Measurements from ENCODE around the gene REPS2. TPM values are rescaled to one million over a fixed set of nuclear protein-coding genes. Genes with fewer than 3 reads are reported as not detected.

Gene REPS2
- total and polyA plus RNA-seq, 12 donors, result 0.78 to 15.5 (median 6.3) TPM

DNA sequence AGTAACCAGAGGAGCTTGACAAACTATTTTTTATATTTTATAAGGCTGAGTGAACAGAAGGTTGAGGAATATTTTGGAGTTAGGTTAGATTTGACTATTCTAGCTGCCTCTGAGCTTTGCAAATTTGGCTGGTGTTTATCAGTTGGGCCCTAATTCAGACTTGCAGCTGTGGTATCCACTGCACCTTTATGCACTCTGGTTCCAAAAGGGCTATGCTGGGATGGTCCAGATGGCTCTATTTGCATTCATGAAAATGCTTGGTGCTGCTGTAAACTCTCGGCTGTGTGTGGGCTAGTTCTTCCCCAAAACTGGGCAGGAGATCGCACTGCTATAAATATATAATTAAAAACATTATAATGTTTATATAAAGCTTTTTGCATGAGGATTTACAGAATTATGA is 106.3 kb downstream of the REPS2 start:
- Histone ChIP-seq H3K9me3 (no peaks in the 10 kb centered on the region), H3K36me3 (no peaks in the 10 kb centered on the region), H3K27ac (no peak overlapping the region), H3K4me1 (peaks cover 0 to 3% (median 0%) of the 10 kb centered on the region in 9 donors), H3K4me3 (no peak overlapping the region), H3K27me3 (peaks cover 0 to 46% (median 0%) of the 10 kb centered on the region in 7 donors)
- no peak for ATAC-seq
- TF ChIP-seq, protein P1, sequence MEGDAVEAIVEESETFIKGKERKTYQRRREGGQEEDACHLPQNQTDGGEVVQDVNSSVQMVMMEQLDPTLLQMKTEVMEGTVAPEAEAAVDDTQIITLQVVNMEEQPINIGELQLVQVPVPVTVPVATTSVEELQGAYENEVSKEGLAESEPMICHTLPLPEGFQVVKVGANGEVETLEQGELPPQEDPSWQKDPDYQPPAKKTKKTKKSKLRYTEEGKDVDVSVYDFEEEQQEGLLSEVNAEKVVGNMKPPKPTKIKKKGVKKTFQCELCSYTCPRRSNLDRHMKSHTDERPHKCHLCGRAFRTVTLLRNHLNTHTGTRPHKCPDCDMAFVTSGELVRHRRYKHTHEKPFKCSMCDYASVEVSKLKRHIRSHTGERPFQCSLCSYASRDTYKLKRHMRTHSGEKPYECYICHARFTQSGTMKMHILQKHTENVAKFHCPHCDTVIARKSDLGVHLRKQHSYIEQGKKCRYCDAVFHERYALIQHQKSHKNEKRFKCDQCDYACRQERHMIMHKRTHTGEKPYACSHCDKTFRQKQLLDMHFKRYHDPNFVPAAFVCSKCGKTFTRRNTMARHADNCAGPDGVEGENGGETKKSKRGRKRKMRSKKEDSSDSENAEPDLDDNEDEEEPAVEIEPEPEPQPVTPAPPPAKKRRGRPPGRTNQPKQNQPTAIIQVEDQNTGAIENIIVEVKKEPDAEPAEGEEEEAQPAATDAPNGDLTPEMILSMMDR (IDR thresholded peaks at IDR 0.05), result no peak
- intact Hi-C loops (cut with DNase I), result no loop called here
- WGBS, 2 donors, result 87 to 89% methylated on average over 2 of the region's 2 CpGs
- no peak for DNase-seq

DNA sequence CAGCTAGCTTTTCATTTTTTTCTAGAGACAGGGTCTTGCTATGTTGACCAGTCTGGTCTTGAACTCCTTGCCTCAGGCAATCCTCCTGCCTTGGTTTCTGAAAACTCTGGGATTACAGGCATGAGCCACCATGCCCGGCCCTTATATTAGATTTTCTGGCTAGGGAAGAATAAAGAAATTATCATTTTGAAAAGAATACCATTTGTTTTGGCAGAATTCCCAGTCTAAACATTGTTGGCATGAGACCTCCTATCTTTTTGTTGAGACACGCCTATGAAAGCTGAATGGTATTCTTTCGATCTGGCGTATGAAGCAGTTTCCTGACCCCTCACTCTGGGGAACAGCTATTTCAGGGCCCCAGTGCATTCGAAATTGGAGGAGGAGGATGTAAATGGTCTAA is 107.0 kb downstream of the REPS2 start:
- TF ChIP-seq, protein P1 (IDR thresholded peaks at IDR 0.05), result no peak
- H3K4me3 ChIP-seq, result no peak overlapping the region
- no peak for ATAC-seq
- no peak overlapping the region for H3K27ac ChIP-seq
- intact Hi-C loops (cut with DNase I), result no loop called here
- H3K27me3 ChIP-seq, result peaks cover 0 to 45% (median 0%) of the 10 kb centered on the region in 7 donors
- no peak for DNase-seq
- no peaks in the 10 kb centered on the region for H3K36me3 ChIP-seq
- peaks cover 0 to 3% (median 0%) of the 10 kb centered on the region in 9 donors for H3K4me1 ChIP-seq
- no peaks in the 10 kb centered on the region for H3K9me3 ChIP-seq
- WGBS, 2 donors, result 34 to 48% methylated on average over 5 of the region's 5 CpGs

DNA sequence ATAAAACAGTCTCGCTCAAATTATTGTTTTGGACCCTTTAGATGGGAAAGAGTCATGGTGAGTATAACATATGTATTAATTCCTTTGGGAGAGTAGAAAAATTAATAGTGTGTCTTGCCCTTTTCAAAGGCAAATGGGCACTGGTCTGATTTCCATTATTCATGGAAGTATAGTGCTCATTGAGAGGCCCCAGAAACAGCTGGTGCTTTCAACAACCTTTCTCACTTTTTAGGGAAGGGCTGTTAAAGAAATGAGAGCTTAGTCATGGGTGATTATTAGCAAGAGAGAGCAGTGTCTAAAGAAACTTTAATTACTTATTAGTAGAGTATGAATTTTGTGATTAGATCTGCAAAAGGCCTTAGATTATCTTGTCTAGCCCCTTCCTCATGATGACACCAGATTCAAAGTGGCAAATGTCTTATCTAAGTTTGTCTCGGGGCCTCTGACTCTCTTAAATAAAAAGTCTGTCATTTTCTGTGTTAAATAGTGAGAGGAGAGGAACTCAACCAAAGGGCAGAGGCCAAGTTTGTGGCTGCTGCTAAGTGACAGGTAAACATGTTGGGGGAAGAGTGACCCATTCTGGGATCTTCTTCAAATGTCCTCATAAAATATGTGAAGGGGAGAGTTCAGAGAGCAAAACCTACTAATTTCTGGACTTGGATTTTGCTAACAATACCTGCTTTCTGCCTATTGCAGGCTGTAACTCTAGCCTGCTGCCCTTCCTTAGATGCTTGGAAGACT is 110.6 kb downstream of the REPS2 start:
- ATAC-seq, result no peak
- 80 to 89% methylated on average over 2 of the region's 2 CpGs for WGBS, 2 donors
- TF ChIP-seq, protein P1 (IDR thresholded peaks at IDR 0.05), result no peak

DNA sequence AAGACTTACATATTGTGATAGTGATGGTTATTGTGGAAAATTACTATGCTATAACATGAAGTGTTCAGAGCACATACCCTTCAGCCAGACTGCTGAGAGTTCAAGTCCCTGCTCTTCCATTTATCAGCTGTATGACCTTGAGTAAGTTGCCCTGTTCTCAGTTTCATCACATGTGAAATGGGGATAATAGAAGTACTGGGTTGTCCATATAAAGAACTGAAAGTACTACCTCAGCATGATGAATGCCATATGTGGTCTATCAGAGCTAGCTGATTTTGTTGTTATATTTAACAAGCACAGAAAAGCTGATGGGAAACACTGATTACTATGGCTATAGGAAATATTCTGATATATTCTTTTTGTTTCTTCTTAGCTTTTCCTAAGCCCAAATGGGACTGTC is 115.6 kb downstream of the REPS2 start:
- intact Hi-C loops (cut with DNase I), result no loop called here
- no peaks in the 10 kb centered on the region for H3K9me3 ChIP-seq
- no peak overlapping the region for H3K27ac ChIP-seq
- no peak for ATAC-seq
- peaks cover 0 to 21% (median 0%) of the 10 kb centered on the region in 7 donors for H3K27me3 ChIP-seq
- no peaks in the 10 kb centered on the region for H3K4me1 ChIP-seq
- H3K4me3 ChIP-seq, result no peak overlapping the region
- TF ChIP-seq, protein P1 (IDR thresholded peaks at IDR 0.05), result no peak
- no peaks in the 10 kb centered on the region for H3K36me3 ChIP-seq
- no peak for DNase-seq

More for the DNA sequence above, 110.6 kb downstream of the REPS2 start:
- H3K27ac ChIP-seq, result no peak overlapping the region
- peaks cover 0 to 23% (median 0%) of the 10 kb centered on the region in 7 donors for H3K27me3 ChIP-seq
- no peak overlapping the region for H3K4me3 ChIP-seq
- intact Hi-C loops (cut with DNase I), result no loop called here
- no peaks in the 10 kb centered on the region for H3K9me3 ChIP-seq
- no peak for DNase-seq
- H3K36me3 ChIP-seq, result no peaks in the 10 kb centered on the region
- H3K4me1 ChIP-seq, result peaks cover 0 to 3% (median 0%) of the 10 kb centered on the region in 9 donors
